Measurements from ENCODE around the gene PDZD2.
A peak's percentile ranks its signal among the peaks of the same experiment; 100 is the strongest.
"Not testable (repeated sequence)": the region's sequence is repeated elsewhere in the genome, so short reads cannot be mapped to it uniquely, and the experiment has no call there.

PDZD2 gene

GRCh38 chr5:31688515-31689092 lies 49.7 kb downstream of the PDZD2 start:
- no peak for DNase-seq

GRCh38 chr5:31691408-31691807 lies 52.5 kb downstream of the PDZD2 start:
- DNase-seq = not testable (repeated sequence)

GRCh38 chr5:31692561-31693221 lies 53.8 kb downstream of the PDZD2 start:
- peak in 50 of 56 donors; percentile 7 to 68 (median 45) for DNase-seq

- no peak for DNase-seq
These were observed 59.7 kb downstream of the PDZD2 start for GRCh38 chr5:31698673-31699072.

- no peak for DNase-seq
These were observed 62.8 kb downstream of the PDZD2 start for GRCh38 chr5:31701642-31702299.

GRCh38 chr5:31702712-31703111 lies 63.8 kb downstream of the PDZD2 start:
- DNase-seq = no peak

GRCh38 chr5:31703757-31704156 lies 64.8 kb downstream of the PDZD2 start:
- no peak for DNase-seq

- DNase-seq = no peak
These were observed 67.3 kb downstream of the PDZD2 start for GRCh38 chr5:31706186-31706585.

- no peak for DNase-seq
These were observed 68.4 kb downstream of the PDZD2 start for GRCh38 chr5:31707329-31707728.

- no peak for DNase-seq
These were observed 69.2 kb downstream of the PDZD2 start for GRCh38 chr5:31708089-31708488.

- DNase-seq = no peak
These were observed 72.4 kb downstream of the PDZD2 start for GRCh38 chr5:31711363-31711762.

- no peak for DNase-seq
These were observed 73.1 kb downstream of the PDZD2 start for GRCh38 chr5:31711935-31712592.

- no peak for DNase-seq
These were observed 78.6 kb downstream of the PDZD2 start for GRCh38 chr5:31717561-31717960.

GRCh38 chr5:31720004-31720403 lies 81.1 kb downstream of the PDZD2 start:
- no peak for DNase-seq

GRCh38 chr5:31720811-31721345 lies 81.9 kb downstream of the PDZD2 start:
- no peak for DNase-seq

GRCh38 chr5:31722111-31722510 lies 83.2 kb downstream of the PDZD2 start:
- no peak for DNase-seq

GRCh38 chr5:31725996-31726395 lies 87.1 kb downstream of the PDZD2 start:
- DNase-seq = no peak

GRCh38 chr5:31726952-31727351 lies 88.0 kb downstream of the PDZD2 start:
- peak in 21 of 56 donors; percentile 5 to 62 (median 31) for DNase-seq

- DNase-seq = no peak
These were observed 89.1 kb downstream of the PDZD2 start for GRCh38 chr5:31728039-31728438.

GRCh38 chr5:31728806-31729205 lies 89.9 kb downstream of the PDZD2 start:
- DNase-seq = not testable (repeated sequence)

- DNase-seq = no peak
These were observed 91.2 kb downstream of the PDZD2 start for GRCh38 chr5:31730139-31730538.

GRCh38 chr5:31731016-31731415 lies 92.1 kb downstream of the PDZD2 start:
- DNase-seq = no peak

Measured in nucleus accumbens (tissue), 56 donors.